HepG2 (cell line): ENCODE data around the gene PROC. TPM values are rescaled to one million over a fixed set of nuclear protein-coding genes. Genes with fewer than 3 reads are reported as not detected.

Experiments
- BRCA1 ChIP-seq: sonication (generic); formaldehyde crosslinking; IDR thresholded peaks from 2 replicates; pipeline ENCODE4 v1.4.0; 2020; ENCODE audit warnings: missing genetic modification reagents
- CEBPB ChIP-seq: IDR thresholded peaks from 2 replicates; pipeline ENCODE4 v1.6.1; 2011; ENCODE audit warnings: low read depth, low read length, improper control_type of control experiment, borderline replicate concordance
- FOXO4 ChIP-seq: sonication (generic); formaldehyde crosslinking; conservative IDR thresholded peaks from 2 replicates; pipeline ENCODE4 v1.8.1; 2023; ENCODE audit warnings: missing genetic modification reagents
- MAF1 ChIP-seq: sonication (generic); formaldehyde crosslinking; IDR thresholded peaks from 2 replicates; pipeline ENCODE4 v1.5.0; 2020; ENCODE audit warnings: missing genetic modification reagents, borderline replicate concordance
- MAFG ChIP-seq: sonication (generic); formaldehyde crosslinking; IDR thresholded peaks from 2 replicates; pipeline ENCODE4 v1.5.1; 2020; ENCODE audit warnings: mild to moderate bottlenecking, missing genetic modification reagents
- RFX5 ChIP-seq: IDR thresholded peaks from 2 replicates; pipeline ENCODE4 v1.6.1; 2011; ENCODE audit warnings: low read depth, low read length, improper control_type of control experiment
- TARDBP ChIP-seq: sonication (generic); formaldehyde crosslinking; IDR thresholded peaks from 2 replicates; pipeline ENCODE4 v1.8.0; 2022; ENCODE audit warnings: mild to moderate bottlenecking, missing genetic modification reagents
- TSC22D2 ChIP-seq: sonication (generic); formaldehyde crosslinking; IDR thresholded peaks from 2 replicates; pipeline ENCODE4 v1.5.1; 2020; ENCODE audit warnings: missing genetic modification reagents, mild to moderate bottlenecking, borderline replicate concordance
- U2AF1 ChIP-seq: fragments of 200-400 bp; formaldehyde crosslinking; optimal IDR thresholded peaks from 2 replicates; pipeline ENCODE3; 2017; ENCODE audit warnings: mild to moderate bottlenecking, low read depth, low read length
- ZBTB43 ChIP-seq: sonication (generic); formaldehyde crosslinking; conservative IDR thresholded peaks from 2 replicates; pipeline ENCODE4 v1.4.0; 2020; ENCODE audit warnings: missing genetic modification reagents
- ZNF160 ChIP-seq: sonication (generic); formaldehyde crosslinking; IDR thresholded peaks from 2 replicates; pipeline ENCODE4 v1.8.0; 2022; ENCODE audit warnings: mild to moderate bottlenecking, inconsistent platforms, missing genetic modification reagents
- ZNF18 ChIP-seq: sonication (generic); formaldehyde crosslinking; IDR thresholded peaks from 2 replicates; pipeline ENCODE4 v1.8.0; 2022; ENCODE audit warnings: mild to moderate bottlenecking, missing genetic modification reagents; ENCODE audit not compliant: insufficient replicate concordance
- ZNF264 ChIP-seq: sonication (generic); formaldehyde crosslinking; IDR thresholded peaks from 2 replicates; pipeline ENCODE4 v1.4.0; 2020; ENCODE audit warnings: missing genetic modification reagents
- ZNF574 ChIP-seq: sonication (generic); formaldehyde crosslinking; IDR thresholded peaks from 2 replicates; pipeline ENCODE4 v1.4.0; 2020; ENCODE audit warnings: missing genetic modification reagents
- ZNF576 ChIP-seq: sonication (generic); formaldehyde crosslinking; IDR thresholded peaks from 2 replicates; pipeline ENCODE4 v1.4.0; 2020; ENCODE audit warnings: mild to moderate bottlenecking, missing genetic modification reagents
- ZNF644 ChIP-seq: IDR thresholded peaks from 2 replicates; pipeline ENCODE4 v1.6.1; 2016; ENCODE audit warnings: low read depth
- ZNF678 ChIP-seq: sonication (generic); formaldehyde crosslinking; IDR thresholded peaks from 2 replicates; pipeline ENCODE4 v1.4.0; 2020; ENCODE audit warnings: mild to moderate bottlenecking, missing genetic modification reagents
- ZNF816 ChIP-seq: sonication (generic); formaldehyde crosslinking; IDR thresholded peaks from 2 replicates; pipeline ENCODE4 v1.8.0; 2022; ENCODE audit warnings: missing genetic modification reagents, mild to moderate bottlenecking, borderline replicate concordance
- ZSCAN21 ChIP-seq: sonication (generic); formaldehyde crosslinking; IDR thresholded peaks from 2 replicates; pipeline ENCODE4 v1.8.0; 2022; ENCODE audit warnings: mild to moderate bottlenecking, missing genetic modification reagents, moderate library complexity, borderline replicate concordance
- polyA plus RNA-seq, 8 experiments: library from polyadenylated mRNA; depleted of rRNA in 3 of 8; stranded (reverse) in 7 of 8; unstranded in 1 of 8; fragments of >200 nt; fragmentation: Illumina TruSeq in 4 of 8; extraction: Trizol in 4 of 8; gene quantifications; 2 replicates each; pipeline versions ENCODE4 v1.2.1 to v1.2.3, GENCODE V29; 2011 to 2016; ENCODE audit warnings: low read depth in 4 of 8, missing spikeins in 1 of 8, mixed read lengths in 1 of 8; ENCODE audit not compliant: insufficient read depth in 1 of 8
- total RNA-seq, 5 experiments: library from RNA; depleted of rRNA; stranded (reverse); fragments of >200 nt; fragmentation: Illumina TruSeq; extraction: Trizol; gene quantifications; 2 replicates each; pipeline ENCODE4 v1.2.3, GENCODE V29; 2016; ENCODE audit warnings: low read depth in 1 of 5

PROC gene
- total and polyA plus RNA-seq, 2 of the 13 experiments (the other 11 are each of a cell fraction or from before 2014, with no cell fraction given) = 134 to 185 TPM

GRCh38 chr2:127454595-127455565 is 36.7 kb downstream of the PROC start (continued):
- TF ChIP-seq ZNF574 (CRISPR knock-in tag) (peak; percentile 85), TARDBP (CRISPR knock-in tag) (peak; percentile 95), ZNF816 (CRISPR knock-in tag) (peak; percentile 86; the same call in 1 of the 2 replicates), BRCA1 (peak; percentile 82; the same call in 1 of the 2 replicates), U2AF1 (no peak), RFX5 (peak; percentile 48), CEBPB (0 out of 2 replicates have a peak, but pooled peaks have one; percentile 14), ZNF18 (CRISPR knock-in tag) (peak; percentile 71), ZNF644 (peak; percentile 94), ZNF160 (peak; percentile 36; the same call in 1 of the 2 replicates), ZNF576 (0 out of 2 replicates have a peak, but pooled peaks have one; percentile 53), ZNF264 (CRISPR knock-in tag) (peak; percentile 97), FOXO4 (CRISPR knock-in tag) (no peak), MAF1 (no peak; the same call in 1 of the 2 replicates), TSC22D2 (CRISPR knock-in tag) (peak; percentile 91), ZBTB43 (CRISPR knock-in tag) (peak; percentile 80; the same call in 1 of the 2 replicates), MAFG (CRISPR knock-in tag) (no peak), ZSCAN21 (CRISPR knock-in tag) (peak; percentile 89; the same call in 1 of the 2 replicates), ZNF678 (CRISPR knock-in tag) (peak; percentile 86; the same call in 1 of the 2 replicates)
